SK-N-SH (cell line): ENCODE data around the gene ECI1. TPM values are rescaled to one million over a fixed set of nuclear protein-coding genes. Genes with fewer than 3 reads are reported as not detected.

ENCODE experiments used
- CTCF ChIA-PET: fragments of 300-600, 350-600 bp; formaldehyde crosslinking; extraction: SDS; loops from one replicate; lab custom pipeline; 2021; lab: Yijun Ruan, JAX
- POLR2A ChIA-PET: fragments of 350-600 bp; sonication (Branson Sonifier 250); formaldehyde crosslinking; extraction: SDS; loops from one replicate; lab custom pipeline; 2020; ENCODE audit warnings: antibody characterized with exemption, inconsistent platforms; lab: Yijun Ruan, JAX
- DNase-seq: peaks from one replicate; pipeline ENCODE4 v3.0.0; 2012
- H2AFZ ChIP-seq: fragments of 200-600 bp; sonication (generic); 2 replicates; pipeline ENCODE4 v1.8.1; 2016; ENCODE audit warnings: antibody characterized with exemption, mild to moderate bottlenecking, low read depth
- H3F3A ChIP-seq: fragments of 200-600 bp; sonication (generic); replicated peaks from 2 replicates; pipeline ENCODE3; 2016; ENCODE audit warnings: antibody characterized with exemption, mild to moderate bottlenecking; ENCODE audit not compliant: insufficient read depth
- H3K27ac ChIP-seq, 2 experiments: fragments of 200-500 bp in 1 of 2; fragments of 200-600 bp in 1 of 2; sonication (Bioruptor generic) in 1 of 2; sonication (generic), shearing (Covaris generic) in 1 of 2; 2 replicates each; pipeline versions ENCODE4 v1.5.1 to v1.6.1; 2014 to 2016; ENCODE audit warnings: low read depth in 2 of 2, inconsistent platforms in 1 of 2, low read length in 1 of 2, mild to moderate bottlenecking in 1 of 2, mixed read lengths in 1 of 2
- H3K27me3 ChIP-seq: fragments of 200-600 bp; sonication (generic), shearing (Covaris generic); 2 replicates; pipeline ENCODE4 v1.6.1; 2016; ENCODE audit warnings: mixed run types; ENCODE audit not compliant: insufficient read depth
- H3K36me3 ChIP-seq, 2 experiments: fragments of 200-500 bp in 1 of 2; fragments of 200-600 bp in 1 of 2; sonication (Bioruptor generic) in 1 of 2; sonication (generic) in 1 of 2; replicated peaks in 1 of 2; 2 replicates each; pipeline versions ENCODE3 to v1.5.1; 2014 to 2016; ENCODE audit warnings: low read length in 1 of 2, mild to moderate bottlenecking in 1 of 2; ENCODE audit not compliant: insufficient read depth in 2 of 2, control insufficient read depth in 1 of 2
- H3K4me1 ChIP-seq, 2 experiments: fragments of 200-500 bp in 1 of 2; fragments of 200-600 bp in 1 of 2; sonication (Bioruptor generic) in 1 of 2; sonication (generic), shearing (Covaris generic) in 1 of 2; 2 replicates each; pipeline versions ENCODE4 v1.5.1 to v1.6.1; 2014 to 2016; ENCODE audit warnings: low read depth in 1 of 2, low read length in 1 of 2, mixed run types in 1 of 2; ENCODE audit not compliant: insufficient read depth in 2 of 2, control insufficient read depth in 1 of 2
- H3K4me2 ChIP-seq: fragments of 200-600 bp; sonication (generic), shearing (Covaris generic); 2 replicates; pipeline ENCODE4 v1.6.1; 2017; ENCODE audit warnings: mixed run types
- H3K4me3 ChIP-seq, 2 experiments: fragments of 200-500 bp in 1 of 2; fragments of 200-600 bp in 1 of 2; sonication (Bioruptor generic) in 1 of 2; sonication (generic), shearing (Covaris generic) in 1 of 2; 2 replicates each; pipeline versions ENCODE4 v1.5.1 to v1.8.1; 2014 to 2016; ENCODE audit warnings: low read depth in 2 of 2, inconsistent platforms in 1 of 2, low read length in 1 of 2, mild to moderate bottlenecking in 1 of 2, mixed read lengths in 1 of 2, moderate library complexity in 1 of 2
- H3K79me2 ChIP-seq: fragments of 200-600 bp; sonication (generic); 2 replicates; pipeline ENCODE4 v1.8.1; 2017; ENCODE audit warnings: mild to moderate bottlenecking; ENCODE audit not compliant: insufficient read depth
- H3K9ac ChIP-seq: fragments of 200-600 bp; sonication (generic); 2 replicates; pipeline ENCODE4 v1.6.1; 2017; ENCODE audit warnings: mixed run types
- H3K9me2 ChIP-seq: fragments of 200-600 bp; sonication (generic); 2 replicates; pipeline ENCODE4 v1.6.1; 2017; ENCODE audit warnings: mixed run types
- H3K9me3 ChIP-seq: fragments of 200-600 bp; sonication (generic); 2 replicates; pipeline ENCODE4 v1.6.1; 2017; ENCODE audit warnings: mixed run types, mild to moderate bottlenecking, moderate library complexity
- H4K20me1 ChIP-seq: fragments of 200-600 bp; sonication (generic); 2 replicates; pipeline ENCODE4 v1.6.1; 2017; ENCODE audit warnings: mild to moderate bottlenecking, mixed run types; ENCODE audit not compliant: insufficient read depth
- CHD2 ChIP-seq: fragments of 150-350 bp; IDR thresholded peaks from 2 replicates; pipeline ENCODE4 v1.6.1; 2018; ENCODE audit warnings: low read length; ENCODE audit not compliant: partially characterized antibody
- CTCF ChIP-seq: fragments of 200-600 bp; sonication (generic); IDR thresholded peaks from 2 replicates; pipeline ENCODE4 v1.6.1; 2017; ENCODE audit warnings: antibody characterized with exemption, mild to moderate bottlenecking, moderate library complexity
- ELF1 ChIP-seq: IDR thresholded peaks from 2 replicates; pipeline ENCODE4 v1.4.0; 2012
- FOXM1 ChIP-seq: IDR thresholded peaks from 2 replicates; pipeline ENCODE4 v1.4.0; 2012; ENCODE audit warnings: low read depth, mild to moderate bottlenecking
- GABPA ChIP-seq: IDR thresholded peaks from 2 replicates; pipeline ENCODE4 v1.4.0; 2012; ENCODE audit warnings: low read depth, mild to moderate bottlenecking
- GATA2 ChIP-seq: sonication (generic); formaldehyde crosslinking; IDR thresholded peaks from 2 replicates; pipeline ENCODE4 v1.5.0; 2020; ENCODE audit warnings: mild to moderate bottlenecking, missing genetic modification reagents
- JUND ChIP-seq: IDR thresholded peaks from 2 replicates; pipeline ENCODE4 v1.4.0; 2012
- MXI1 ChIP-seq: IDR thresholded peaks from 2 replicates; pipeline ENCODE4 v1.6.1; 2012; ENCODE audit warnings: mild to moderate bottlenecking, low read depth, low read length, improper control_type of control experiment
- NRF1 ChIP-seq: IDR thresholded peaks from 2 replicates; pipeline ENCODE4 v1.6.1; 2012; ENCODE audit warnings: low read depth, mild to moderate bottlenecking, low read length
- PBX3 ChIP-seq: IDR thresholded peaks from 2 replicates; pipeline ENCODE4; 2012
- RCOR1 ChIP-seq: fragments of 150-350 bp; IDR thresholded peaks from 2 replicates; pipeline ENCODE4 v1.6.1; 2017; ENCODE audit warnings: antibody characterized with exemption, low read length
- REST ChIP-seq: IDR thresholded peaks from 2 replicates; pipeline ENCODE4 v1.6.1; 2012; ENCODE audit warnings: mild to moderate bottlenecking, low read depth, low read length, moderate library complexity
- SMC3 ChIP-seq: IDR thresholded peaks from 2 replicates; pipeline ENCODE4 v1.6.1; 2012; ENCODE audit warnings: low read depth, low read length, improper control_type of control experiment
- TAF1 ChIP-seq: IDR thresholded peaks from 2 replicates; pipeline ENCODE4 v1.6.1; 2012; ENCODE audit warnings: low read depth, mild to moderate bottlenecking, low read length, moderate library complexity, borderline replicate concordance
- TEAD4 ChIP-seq: IDR thresholded peaks from 2 replicates; pipeline ENCODE4 v1.4.0; 2012; ENCODE audit warnings: mild to moderate bottlenecking, borderline replicate concordance; ENCODE audit not compliant: insufficient read depth
- USF1 ChIP-seq: IDR thresholded peaks from 2 replicates; pipeline ENCODE4 v1.4.0; 2012; ENCODE audit warnings: low read depth, borderline replicate concordance
- YY1 ChIP-seq: IDR thresholded peaks from 2 replicates; pipeline ENCODE4 v1.4.0; 2012; ENCODE audit warnings: low read depth, mild to moderate bottlenecking
- ZBTB33 ChIP-seq: IDR thresholded peaks from 2 replicates; pipeline ENCODE4 v1.4.0; 2012; ENCODE audit warnings: low read depth, borderline replicate concordance
- WGBS: methylation state at CpG from one replicate; pipeline ENCODE4 v1.1.6; 2017; ENCODE audit warnings: low lambda C conversion rate; 5-methylcytosine and 5-hydroxymethylcytosine counted together
- polyA plus RNA-seq, 3 experiments: library from polyadenylated mRNA; depleted of rRNA; stranded (reverse); fragments of >200 nt; gene quantifications; 2 replicates each; pipeline ENCODE4 v1.2.3, GENCODE V29; 2012

Gene ECI1
- polyA plus RNA-seq, 1 of the 3 experiments (the other 2 are of a cell fraction), result 61.8 TPM

- ChIA-PET POLR2A (no interaction called here), CTCF (interaction anchor here (1.7 kb wide), 1 partner anchor 51 kb away, joined by 6 read pairs; no protein-coding TSS in a partner anchor)
- Histone ChIP-seq H2AFZ (no peak overlapping the region), H3K36me3 (peaks cover 19 to 31% of the 10 kb centered on the region in 2 experiments), H3K79me2 (peaks cover 32% of the 10 kb centered on the region), H3F3A (peaks cover 4% of the 10 kb centered on the region), H3K9me2 (no peaks in the 10 kb centered on the region), H3K9me3 (no peaks in the 10 kb centered on the region), H3K4me3 (no peak overlapping the region), H3K27ac (no peak overlapping the region), H4K20me1 (no peaks in the 10 kb centered on the region), H3K4me2 (no peak overlapping the region), H3K4me1 (peaks cover 0 to 2% of the 10 kb centered on the region in 2 experiments; a peak in 1 of 4 replicates), H3K27me3 (no peaks in the 10 kb centered on the region), H3K9ac (no peak overlapping the region)
- no peak for TF ChIP-seq NRF1
- TF ChIP-seq FOXM1, result no peak
- no peak for TF ChIP-seq GABPA
- no peak for TF ChIP-seq USF1
- TF ChIP-seq MXI1, result no peak
- TF ChIP-seq YY1, result no peak
- TF ChIP-seq SMC3, result no peak
- no peak for TF ChIP-seq CHD2
- no peak for TF ChIP-seq TAF1
- no peak for TF ChIP-seq TEAD4
- TF ChIP-seq JUND, result no peak
- TF ChIP-seq GATA2, result no peak
- TF ChIP-seq ZBTB33, result no peak
- no peak for TF ChIP-seq ELF1
- DNase-seq, result peak; percentile 25
- 95% methylated on average over 24 of the region's 30 CpGs for WGBS
These were observed 6.2 kb downstream of the ECI1 start for GRCh38 chr16:2244926-2245795.

- H3K9me3 ChIP-seq, result no peaks in the 10 kb centered on the region
- no peak overlapping the region for H3K9ac ChIP-seq
- H2AFZ ChIP-seq, result no peak overlapping the region
- no peak overlapping the region for H3K4me3 ChIP-seq
- H3K27me3 ChIP-seq, result no peaks in the 10 kb centered on the region
- peaks cover 18 to 33% of the 10 kb centered on the region in 2 experiments for H3K36me3 ChIP-seq
- CTCF ChIA-PET, result interaction anchor here (1.7 kb wide), 1 partner anchor 50 kb away, joined by 6 read pairs; no protein-coding TSS in a partner anchor
- WGBS, result 82% methylated on average over 3 of the region's 17 CpGs
- POLR2A ChIA-PET, result no interaction called here
- no peaks in the 10 kb centered on the region for H4K20me1 ChIP-seq
- DNase-seq, result peak; percentile 66
- H3K4me2 ChIP-seq, result no peak overlapping the region
- peaks cover 10% of the 10 kb centered on the region for H3F3A ChIP-seq
- no peak overlapping the region for H3K27ac ChIP-seq
- H3K79me2 ChIP-seq, result peaks cover 24% of the 10 kb centered on the region
- no peaks in the 10 kb centered on the region for H3K9me2 ChIP-seq
- H3K4me1 ChIP-seq, result no peaks in the 10 kb centered on the region
- no peak for TF ChIP-seq GATA2
- no peak for TF ChIP-seq GABPA
- no peak for TF ChIP-seq PBX3
- TF ChIP-seq JUND, result no peak
- TF ChIP-seq CTCF, result no peak
- no peak for TF ChIP-seq REST
- TF ChIP-seq NRF1, result no peak
- no peak for TF ChIP-seq TEAD4
- no peak for TF ChIP-seq RCOR1
These were observed 7.1 kb downstream of the ECI1 start for GRCh38 chr16:2244301-2244700.
